ENCODE data around the gene HP1BP3.
A peak's percentile ranks its signal among the peaks of the same experiment; 100 is the strongest.

HP1BP3 gene

DNA sequence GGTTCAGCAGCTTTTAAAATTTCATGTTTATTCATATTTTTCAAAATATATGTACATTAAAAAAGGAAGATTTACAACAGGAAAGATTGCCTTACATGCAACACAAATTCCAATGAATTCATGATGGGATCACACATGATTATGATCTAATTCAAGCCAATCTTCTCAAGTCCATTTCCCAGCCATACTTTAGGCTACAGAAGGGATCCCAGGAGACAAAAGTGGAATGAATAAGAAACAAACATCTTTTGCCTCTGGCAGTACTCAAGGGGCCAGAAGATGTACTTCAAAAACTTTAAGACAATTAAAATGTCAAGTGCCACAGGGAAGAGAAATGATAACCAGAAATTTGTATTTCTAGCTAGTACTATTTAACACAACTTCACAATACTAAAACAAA, 44.4 kb downstream of the HP1BP3 start:
- DNase-seq (ENCODE audit: low read depth), result no peak
- no peak for TF ChIP-seq CTCF (conservative IDR thresholded peaks at IDR 0.05; ENCODE audit: low read depth, low read length)

DNA sequence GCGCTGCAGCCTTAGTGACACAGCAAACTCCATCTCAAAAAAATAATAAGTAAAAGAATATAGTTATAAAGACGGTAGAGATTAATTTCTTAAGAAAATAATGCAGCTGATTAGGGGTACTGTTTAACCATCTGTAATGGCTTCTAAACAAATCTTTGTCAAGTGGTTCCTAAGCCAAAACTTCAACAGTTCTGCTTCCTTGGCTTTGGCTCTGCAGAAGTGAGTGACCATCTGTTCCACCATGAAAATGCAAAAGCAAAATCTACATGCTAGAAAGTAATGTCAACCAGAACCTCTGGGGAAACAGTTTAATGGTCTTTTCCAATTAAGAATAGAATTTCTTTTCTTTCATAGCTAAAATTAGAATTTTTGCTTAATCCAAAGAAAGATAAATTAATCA, 46.3 kb downstream of the HP1BP3 start:
- no peak for TF ChIP-seq CTCF (conservative IDR thresholded peaks at IDR 0.05; ENCODE audit: low read depth, low read length)
- no peak for DNase-seq (ENCODE audit: low read depth)
- H3K4me3 ChIP-seq (ENCODE audit: low read depth, low read length), result no peak overlapping the region

More for the DNA sequence above, 44.4 kb downstream of the HP1BP3 start:
- no peak overlapping the region for H3K4me3 ChIP-seq (ENCODE audit: low read depth, low read length)

GRCh38 chr1:20739225-20739624, 47.9 kb downstream of the HP1BP3 start:
- H3K4me3 ChIP-seq (ENCODE audit: low read depth, low read length), result no peak overlapping the region
- TF ChIP-seq CTCF (conservative IDR thresholded peaks at IDR 0.05; ENCODE audit: low read depth, low read length), result no peak
- peak; percentile 31 for DNase-seq (ENCODE audit: low read depth)

DNA sequence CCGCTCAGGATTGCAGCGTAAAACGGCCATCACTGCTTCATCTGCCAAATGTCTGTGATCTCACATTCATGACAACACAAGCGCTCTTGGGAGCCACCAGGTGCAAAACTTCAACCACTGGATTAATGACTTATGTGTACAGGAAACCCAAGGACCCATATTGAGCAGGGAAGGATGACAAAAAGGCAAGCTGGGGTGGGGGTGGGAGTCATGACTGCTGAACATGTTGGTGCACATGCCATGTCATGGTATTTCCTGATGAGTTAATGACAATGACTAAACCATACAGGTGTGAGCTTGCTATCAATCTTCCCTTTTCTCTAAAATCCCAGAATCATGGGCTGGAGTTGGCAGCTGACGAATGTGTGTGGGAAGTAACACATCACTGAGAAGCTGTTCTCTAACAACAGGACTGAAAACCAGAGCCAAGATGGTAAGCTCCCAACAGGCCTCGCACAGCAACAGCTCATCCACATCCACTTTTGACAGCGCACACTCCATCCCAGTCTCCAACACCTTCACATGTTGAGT, 51.5 kb downstream of the HP1BP3 start:
- no peak for DNase-seq (ENCODE audit: low read depth)
- H3K4me3 ChIP-seq (ENCODE audit: low read depth, low read length), result no peak overlapping the region
- TF ChIP-seq CTCF (conservative IDR thresholded peaks at IDR 0.05; ENCODE audit: low read depth, low read length), result no peak

- DNase-seq (ENCODE audit: low read depth), result no peak
- TF ChIP-seq CTCF (conservative IDR thresholded peaks at IDR 0.05; ENCODE audit: low read depth, low read length), result no peak
- peak overlapping the region; percentile 11 for H3K4me3 ChIP-seq (ENCODE audit: low read depth, low read length)
These were observed 53.6 kb downstream of the HP1BP3 start for GRCh38 chr1:20733360-20733975.

DNA sequence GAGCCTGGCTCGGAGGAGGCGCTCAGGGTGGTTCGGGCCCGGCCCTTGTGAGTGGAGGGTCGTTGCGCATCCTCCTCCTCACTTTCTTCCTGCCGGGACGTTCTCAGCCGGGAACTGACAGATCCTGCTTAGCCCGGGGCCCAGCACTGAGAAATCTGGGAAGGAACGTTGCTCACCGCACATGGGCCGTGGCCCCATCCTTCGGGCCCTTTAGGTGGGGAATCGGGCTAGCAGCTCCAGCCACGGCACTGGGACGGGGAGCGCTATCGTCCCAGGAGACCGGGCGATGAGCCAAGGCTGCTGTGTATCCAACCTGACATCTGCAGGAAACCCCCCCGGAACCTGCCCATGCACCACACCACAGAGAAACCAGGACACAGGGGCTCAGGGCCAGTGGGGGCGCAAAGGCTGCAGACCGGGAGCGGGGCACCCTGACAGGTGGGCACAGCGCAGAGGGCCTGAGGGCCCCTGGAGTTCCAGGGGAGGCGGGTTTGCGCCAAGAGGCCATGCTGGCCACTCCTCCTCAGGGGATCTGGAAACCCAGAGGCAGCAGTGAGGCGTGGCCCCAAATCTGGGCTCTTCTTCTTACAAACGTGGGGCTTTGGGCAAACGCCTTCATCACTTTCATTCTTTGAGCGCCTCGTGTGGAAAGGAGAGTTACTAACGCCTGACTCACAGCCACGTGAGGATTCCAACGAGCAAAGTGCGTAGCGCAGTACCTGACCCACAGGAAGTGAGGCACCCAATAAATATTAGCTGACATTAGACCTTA, 54.3 kb downstream of the HP1BP3 start, which contains the start of gene SH2D5:
Gene SH2D5 (minus strand): TSS at position 116 of the 772 bp plus-strand sequence. CDS start 4,659 bp downstream, outside the sequence.
- TF ChIP-seq CTCF (conservative IDR thresholded peaks at IDR 0.05; ENCODE audit: low read depth, low read length), result peak; percentile 45
- DNase-seq (ENCODE audit: low read depth), result peak; percentile 98
- H3K4me3 ChIP-seq (ENCODE audit: low read depth, low read length), result peak within 1 kb of the TSS; percentile 64
